HepG2 (cell line): ENCODE results near the gene PDK2. TPM values are rescaled to one million over a fixed set of nuclear protein-coding genes. Genes with fewer than 3 reads are reported as not detected.
A peak's percentile ranks its signal among the peaks of the same experiment; 100 is the strongest.

Experiments
- AGO2 ChIP-seq: fragments of 200-400 bp; formaldehyde crosslinking; optimal IDR thresholded peaks from 2 replicates; pipeline ENCODE3; 2017; ENCODE audit warnings: mild to moderate bottlenecking, low read depth, low read length, moderate library complexity
- ASH2L ChIP-seq: fragments of 300-600, 200-600 bp; sonication (generic); IDR thresholded peaks from 2 replicates; pipeline ENCODE4 v1.7.0; 2017; ENCODE audit warnings: low read depth, mild to moderate bottlenecking, moderate library complexity, mixed read lengths, low read length; ENCODE audit not compliant: insufficient read length
- CEBPB ChIP-seq: IDR thresholded peaks from 2 replicates; pipeline ENCODE4 v1.6.1; 2011; ENCODE audit warnings: low read depth, low read length, improper control_type of control experiment, borderline replicate concordance
- CHD2 ChIP-seq: IDR thresholded peaks from 2 replicates; pipeline ENCODE4 v1.6.1; 2011; ENCODE audit warnings: low read depth, low read length, improper control_type of control experiment
- FOXM1 ChIP-seq: sonication (generic); formaldehyde crosslinking; IDR thresholded peaks from 2 replicates; pipeline ENCODE4 v1.5.0; 2020; ENCODE audit warnings: missing genetic modification reagents
- HIVEP1 ChIP-seq: sonication (generic); formaldehyde crosslinking; IDR thresholded peaks from 2 replicates; pipeline ENCODE4 v1.4.0; 2020; ENCODE audit warnings: mild to moderate bottlenecking, missing genetic modification reagents
- JARID2 ChIP-seq: sonication (generic); formaldehyde crosslinking; IDR thresholded peaks from 2 replicates; pipeline ENCODE4 v1.8.1; 2023; ENCODE audit warnings: missing genetic modification reagents, inconsistent platforms; ENCODE audit not compliant: insufficient replicate concordance
- KDM5B ChIP-seq: sonication (generic); formaldehyde crosslinking; IDR thresholded peaks from 2 replicates; pipeline ENCODE4 v1.4.0; 2020; ENCODE audit warnings: missing genetic modification reagents, mild to moderate bottlenecking, borderline replicate concordance
- NFRKB ChIP-seq: fragments of 450-650 bp; IDR thresholded peaks from 2 replicates; pipeline ENCODE4 v1.6.1; 2017
- PITX1 ChIP-seq: sonication (generic); formaldehyde crosslinking; IDR thresholded peaks from 2 replicates; pipeline ENCODE4 v1.5.1; 2020; ENCODE audit warnings: mild to moderate bottlenecking, missing genetic modification reagents
- POGZ ChIP-seq: sonication (generic); formaldehyde crosslinking; IDR thresholded peaks from 2 replicates; pipeline ENCODE4 v1.4.0; 2020; ENCODE audit warnings: mild to moderate bottlenecking, missing genetic modification reagents
- RORA ChIP-seq: sonication (generic); formaldehyde crosslinking; IDR thresholded peaks from 2 replicates; pipeline ENCODE4 v1.5.0; 2020; ENCODE audit warnings: mild to moderate bottlenecking, missing genetic modification reagents, moderate library complexity
- TBP ChIP-seq: sonication (generic); formaldehyde crosslinking; IDR thresholded peaks from 2 replicates; pipeline ENCODE4 v1.5.0; 2020; ENCODE audit warnings: missing genetic modification reagents
- TEAD3 ChIP-seq: optimal IDR thresholded peaks from 2 replicates; pipeline ENCODE3; 2016; ENCODE audit warnings: borderline replicate concordance
- THAP9 ChIP-seq: sonication (generic); formaldehyde crosslinking; IDR thresholded peaks from 2 replicates; pipeline ENCODE4; 2020; ENCODE audit warnings: missing genetic modification reagents, mild to moderate bottlenecking, borderline replicate concordance
- TSC22D2 ChIP-seq: sonication (generic); formaldehyde crosslinking; IDR thresholded peaks from 2 replicates; pipeline ENCODE4 v1.5.1; 2020; ENCODE audit warnings: missing genetic modification reagents, mild to moderate bottlenecking, borderline replicate concordance
- XRCC5 ChIP-seq: fragments of 200-400 bp; formaldehyde crosslinking; optimal IDR thresholded peaks from 2 replicates; pipeline ENCODE3; 2017; ENCODE audit warnings: mild to moderate bottlenecking, low read length
- ZBTB26 ChIP-seq: IDR thresholded peaks from 2 replicates; pipeline ENCODE4 v1.6.1; 2016; ENCODE audit warnings: missing compliant biosample characterization, missing genetic modification reagents, borderline replicate concordance
- ZNF101 ChIP-seq: sonication (generic); formaldehyde crosslinking; IDR thresholded peaks from 2 replicates; pipeline ENCODE4 v1.4.0; 2020; ENCODE audit warnings: mild to moderate bottlenecking, low read depth, missing genetic modification reagents, borderline replicate concordance
- ZNF12 ChIP-seq: sonication (generic); formaldehyde crosslinking; IDR thresholded peaks from 2 replicates; pipeline ENCODE4 v1.5.0; 2020; ENCODE audit warnings: missing genetic modification reagents
- ZNF224 ChIP-seq: sonication (generic); formaldehyde crosslinking; IDR thresholded peaks from 2 replicates; pipeline ENCODE4 v1.5.0; 2020; ENCODE audit warnings: mild to moderate bottlenecking, missing genetic modification reagents
- ZNF329 ChIP-seq: sonication (generic); formaldehyde crosslinking; IDR thresholded peaks from 2 replicates; pipeline ENCODE4 v1.9.0; 2021; ENCODE audit warnings: low read depth, mild to moderate bottlenecking, missing genetic modification reagents
- ZNF333 ChIP-seq: sonication (generic); formaldehyde crosslinking; IDR thresholded peaks from 2 replicates; pipeline ENCODE4 v1.4.0; 2020; ENCODE audit warnings: mild to moderate bottlenecking, missing genetic modification reagents, borderline replicate concordance
- ZNF33A ChIP-seq: sonication (generic); formaldehyde crosslinking; IDR thresholded peaks from 2 replicates; pipeline ENCODE4 v1.5.1; 2020; ENCODE audit warnings: missing genetic modification reagents, mild to moderate bottlenecking, moderate library complexity, borderline replicate concordance
- ZNF496 ChIP-seq: sonication (generic); formaldehyde crosslinking; IDR thresholded peaks from 2 replicates; pipeline ENCODE4 v1.8.1; 2023; ENCODE audit warnings: mild to moderate bottlenecking, moderate library complexity, missing genetic modification reagents; ENCODE audit not compliant: insufficient replicate concordance
- polyA plus RNA-seq, 8 experiments: library from polyadenylated mRNA; depleted of rRNA in 3 of 8; stranded (reverse) in 7 of 8; unstranded in 1 of 8; fragments of >200 nt; fragmentation: Illumina TruSeq in 4 of 8; extraction: Trizol in 4 of 8; gene quantifications; 2 replicates each; pipeline versions ENCODE4 v1.2.1 to v1.2.3, GENCODE V29; 2011 to 2016; ENCODE audit warnings: low read depth in 4 of 8, missing spikeins in 1 of 8, mixed read lengths in 1 of 8; ENCODE audit not compliant: insufficient read depth in 1 of 8
- total RNA-seq, 5 experiments: library from RNA; depleted of rRNA; stranded (reverse); fragments of >200 nt; fragmentation: Illumina TruSeq; extraction: Trizol; gene quantifications; 2 replicates each; pipeline ENCODE4 v1.2.3, GENCODE V29; 2016; ENCODE audit warnings: low read depth in 1 of 5

Gene PDK2
- total and polyA plus RNA-seq, 2 of the 13 experiments (the other 11 are each of a cell fraction or from before 2014, with no cell fraction given) = 18.5 to 59.7 TPM

DNA sequence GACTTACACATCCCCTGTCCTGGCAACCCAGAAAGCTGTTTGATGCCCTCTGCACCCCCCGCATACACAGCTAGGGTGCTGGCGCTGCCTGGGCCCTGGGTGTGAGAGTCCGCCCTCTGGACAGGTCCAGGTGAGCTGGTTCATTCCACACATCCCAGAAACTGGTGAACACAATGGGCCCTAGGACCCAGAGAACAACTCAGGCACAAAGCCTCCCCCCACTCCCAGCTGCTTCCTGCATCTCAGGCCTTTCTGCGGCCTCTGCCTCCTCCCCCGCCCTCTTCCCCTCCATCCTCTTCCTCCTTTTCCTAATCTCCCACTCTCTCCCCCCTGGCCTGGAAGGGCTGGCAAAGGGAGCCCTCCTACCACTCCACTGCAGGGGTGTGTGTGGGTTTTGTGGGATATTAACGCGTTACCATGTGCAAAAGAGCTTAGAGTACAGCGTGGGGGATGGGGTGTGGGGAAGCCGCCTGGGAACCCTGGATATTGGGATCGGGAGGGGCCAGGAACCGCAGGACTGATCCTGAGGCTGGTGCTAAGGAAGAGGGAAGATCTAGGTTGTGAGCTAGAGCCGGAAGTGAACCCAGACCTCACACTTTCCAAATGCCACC, 56.9 kb downstream of the PDK2 start (continued):
- TF ChIP-seq ZNF12 (CRISPR knock-in tag) (no peak), POGZ (CRISPR knock-in tag) (peak; percentile 61; the same call in 1 of the 2 replicates), ASH2L (no peak), TSC22D2 (no peak), XRCC5 (peak; percentile 95), CHD2 (no peak), ZNF329 (CRISPR knock-in tag) (no peak), TBP (CRISPR knock-in tag) (no peak), ZNF224 (CRISPR knock-in tag) (no peak), HIVEP1 (0 out of 2 replicates have a peak, but pooled peaks have one; percentile 60), THAP9 (CRISPR knock-in tag) (0 out of 2 replicates have a peak, but pooled peaks have one; percentile 45), ZBTB26 (CRISPR knock-in tag) (no peak), ZNF101 (CRISPR knock-in tag) (0 out of 2 replicates have a peak, but pooled peaks have one; percentile 41), FOXM1 (no peak), RORA (CRISPR knock-in tag) (no peak), TEAD3 (peak; percentile 56), NFRKB (no peak), JARID2 (CRISPR knock-in tag) (no peak), PITX1 (peak; percentile 85), ZNF496 (CRISPR knock-in tag) (no peak), KDM5B (CRISPR knock-in tag) (peak; percentile 86; the same call in 1 of the 2 replicates), ZNF333 (CRISPR knock-in tag) (0 out of 2 replicates have a peak, but pooled peaks have one; percentile 29), ZNF33A (CRISPR knock-in tag) (no peak), CEBPB (no peak), AGO2 (no peak)
